Measurements from ENCODE around the gene HOXC9. TPM values are rescaled to one million over a fixed set of nuclear protein-coding genes. Genes with fewer than 3 reads are reported as not detected.

The HOXC9 gene
- total RNA-seq, 4 donors from 2014 or later: 4.4 to 10.5 (median 7.9) TPM

- WGBS, 2 donors: 48 to 56% methylated on average over 3 of the region's 3 CpGs
- DNase-seq (ENCODE audit: low spot score in 2 of 2): no peak
- Histone ChIP-seq H3K4me1 (peaks cover 0 to 92% (median 14%) of the 10 kb centered on the region in 4 donors), H3K36me3 (peaks cover 0 to 4% (median 0%) of the 10 kb centered on the region in 3 donors), H3K27me3 (peaks cover 0 to 53% of the 10 kb centered on the region in 2 donors), H3K9me3 (no peaks in the 10 kb centered on the region), H3K4me3 (no peak overlapping the region), H3K27ac (peak overlapping the region; percentile 54 to 99 (median 86))
- TF ChIP-seq, protein P1, sequence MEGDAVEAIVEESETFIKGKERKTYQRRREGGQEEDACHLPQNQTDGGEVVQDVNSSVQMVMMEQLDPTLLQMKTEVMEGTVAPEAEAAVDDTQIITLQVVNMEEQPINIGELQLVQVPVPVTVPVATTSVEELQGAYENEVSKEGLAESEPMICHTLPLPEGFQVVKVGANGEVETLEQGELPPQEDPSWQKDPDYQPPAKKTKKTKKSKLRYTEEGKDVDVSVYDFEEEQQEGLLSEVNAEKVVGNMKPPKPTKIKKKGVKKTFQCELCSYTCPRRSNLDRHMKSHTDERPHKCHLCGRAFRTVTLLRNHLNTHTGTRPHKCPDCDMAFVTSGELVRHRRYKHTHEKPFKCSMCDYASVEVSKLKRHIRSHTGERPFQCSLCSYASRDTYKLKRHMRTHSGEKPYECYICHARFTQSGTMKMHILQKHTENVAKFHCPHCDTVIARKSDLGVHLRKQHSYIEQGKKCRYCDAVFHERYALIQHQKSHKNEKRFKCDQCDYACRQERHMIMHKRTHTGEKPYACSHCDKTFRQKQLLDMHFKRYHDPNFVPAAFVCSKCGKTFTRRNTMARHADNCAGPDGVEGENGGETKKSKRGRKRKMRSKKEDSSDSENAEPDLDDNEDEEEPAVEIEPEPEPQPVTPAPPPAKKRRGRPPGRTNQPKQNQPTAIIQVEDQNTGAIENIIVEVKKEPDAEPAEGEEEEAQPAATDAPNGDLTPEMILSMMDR (IDR thresholded peaks at IDR 0.05): no peak
- TF ChIP-seq EP300 (IDR thresholded peaks at IDR 0.05) (no peak), POLR2A (IDR thresholded peaks at IDR 0.05) (no peak)
Measured at GRCh38 chr12:54003625-54004024, 3.7 kb downstream of the HOXC9 start.

- Histone ChIP-seq H3K4me1 (peaks cover 0 to 88% (median 16%) of the 10 kb centered on the region in 4 donors), H3K4me3 (peak overlapping the region in 3 of 4 donors; percentile 30 to 49 (median 44)), H3K36me3 (peaks cover 0 to 4% (median 0%) of the 10 kb centered on the region in 3 donors), H3K9me3 (no peaks in the 10 kb centered on the region), H3K27me3 (peaks cover 0 to 52% of the 10 kb centered on the region in 2 donors), H3K27ac (peak overlapping the region; percentile 65 to 99 (median 86))
- DNase-seq (ENCODE audit: low spot score in 2 of 2): no peak
- 37 to 46% methylated on average over 20 of the region's 20 CpGs for WGBS, 2 donors
- TF ChIP-seq EP300 (IDR thresholded peaks at IDR 0.05): no peak
- TF ChIP-seq, protein P1 (IDR thresholded peaks at IDR 0.05): no peak
- TF ChIP-seq POLR2A (IDR thresholded peaks at IDR 0.05): no peak
Measured at GRCh38 chr12:54004063-54004840, 4.3 kb downstream of the HOXC9 start.

DNA sequence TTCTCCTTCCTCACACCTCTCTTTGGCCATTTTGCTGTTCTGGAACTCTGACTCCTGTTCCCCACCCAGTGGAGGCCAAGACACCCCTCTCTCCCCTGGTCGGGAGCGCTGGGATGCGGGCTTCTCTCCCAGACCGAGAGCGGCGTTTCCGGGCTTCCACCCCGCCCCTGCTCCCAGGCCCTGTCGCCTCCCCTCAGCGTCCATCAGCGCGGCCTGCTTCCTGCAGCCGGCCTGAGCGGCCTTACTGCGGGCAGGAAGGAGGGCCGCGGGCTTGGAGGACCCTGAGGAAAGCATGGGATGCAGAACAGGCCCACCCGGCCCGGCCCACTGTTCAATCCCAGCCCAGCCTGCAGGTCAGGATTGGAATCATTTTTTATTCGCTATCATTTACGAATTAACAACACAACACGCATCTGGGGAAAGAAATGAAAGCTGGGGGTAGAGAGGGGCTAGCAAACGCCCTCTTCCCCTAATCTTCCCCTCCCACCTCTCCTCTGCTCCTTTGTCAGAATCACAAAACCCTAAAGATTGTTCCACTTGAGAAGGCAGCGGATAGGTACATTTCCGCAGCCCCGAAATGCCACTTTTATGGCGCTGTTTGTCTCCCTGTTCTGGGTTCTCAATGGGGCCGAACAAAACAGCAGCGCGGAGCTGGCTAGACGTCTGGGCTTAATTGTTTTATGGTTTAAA lies 5.0 kb downstream of the HOXC9 start:
- WGBS, 2 donors: 13 to 21% methylated on average over 31 of the region's 31 CpGs
- peaks cover 0 to 4% (median 0%) of the 10 kb centered on the region in 3 donors for H3K36me3 ChIP-seq
- peak overlapping the region; percentile 65 to 99 (median 81) for H3K27ac ChIP-seq
- H3K4me1 ChIP-seq: peaks cover 0 to 90% (median 19%) of the 10 kb centered on the region in 4 donors
- peaks cover 0 to 52% of the 10 kb centered on the region in 2 donors for H3K27me3 ChIP-seq
- DNase-seq (ENCODE audit: low spot score in 2 of 2): no peak
- peak overlapping the region; percentile 26 to 49 (median 37) for H3K4me3 ChIP-seq
- TF ChIP-seq, protein P1 (IDR thresholded peaks at IDR 0.05): no peak
- TF ChIP-seq POLR2A (IDR thresholded peaks at IDR 0.05) (no peak), EP300 (IDR thresholded peaks at IDR 0.05) (peak in 1 of 2 donors; percentile 59)
- H3K9me3 ChIP-seq: no peaks in the 10 kb centered on the region

DNA sequence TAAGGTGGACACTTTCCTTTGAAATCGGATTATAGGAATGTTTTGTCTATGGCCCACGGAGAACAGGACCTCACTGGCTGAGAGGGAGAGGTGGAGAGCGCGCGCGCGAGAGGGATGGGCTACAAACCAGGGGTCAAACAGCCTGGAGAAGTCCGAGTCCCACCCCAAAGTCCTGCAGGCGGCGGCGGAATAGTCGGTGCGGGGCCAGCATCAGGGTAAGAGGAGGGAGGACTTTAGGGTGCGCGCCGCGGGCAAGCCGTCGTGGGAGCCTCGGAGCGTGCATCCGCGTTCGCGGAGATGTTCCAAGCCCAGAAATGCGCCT lies 5.5 kb downstream of the HOXC9 start:
- Histone ChIP-seq H3K9me3 (no peaks in the 10 kb centered on the region), H3K4me3 (peak overlapping the region; percentile 26 to 49 (median 37)), H3K27ac (peak overlapping the region; percentile 65 to 99 (median 81)), H3K4me1 (peaks cover 0 to 89% (median 17%) of the 10 kb centered on the region in 4 donors), H3K36me3 (peaks cover 0 to 4% (median 0%) of the 10 kb centered on the region in 3 donors), H3K27me3 (peaks cover 0 to 48% of the 10 kb centered on the region in 2 donors)
- 4 to 6% methylated on average over 26 of the region's 26 CpGs for WGBS, 2 donors
- no peak for DNase-seq (ENCODE audit: low spot score in 2 of 2)
- TF ChIP-seq EP300 (IDR thresholded peaks at IDR 0.05) (no peak), POLR2A (IDR thresholded peaks at IDR 0.05) (no peak)
- TF ChIP-seq, protein P1 (IDR thresholded peaks at IDR 0.05): no peak
